Measurements from ENCODE around the gene PRDM11.

PRDM11 gene

GRCh38 chr11:45212566-45213315 is 66.3 kb downstream of the PRDM11 start:
- DNase-seq, result no peak

- no peak for DNase-seq
These were observed 66.9 kb downstream of the PRDM11 start for GRCh38 chr11:45213316-45213665.

GRCh38 chr11:45213717-45214116 is 67.3 kb downstream of the PRDM11 start:
- DNase-seq, result no peak

GRCh38 chr11:45215098-45215865 is 68.8 kb downstream of the PRDM11 start:
- no peak for DNase-seq

- no peak for DNase-seq
These were observed 69.6 kb downstream of the PRDM11 start for GRCh38 chr11:45216031-45216430.

- no peak for DNase-seq
These were observed 70.5 kb downstream of the PRDM11 start for GRCh38 chr11:45216901-45217300.

GRCh38 chr11:45217991-45218390 is 71.6 kb downstream of the PRDM11 start:
- DNase-seq, result no peak

- DNase-seq, result no peak
These were observed 72.3 kb downstream of the PRDM11 start for GRCh38 chr11:45218705-45219104.

GRCh38 chr11:45219411-45219810 is 73.0 kb downstream of the PRDM11 start:
- no peak for DNase-seq

- DNase-seq, result no peak
These were observed 77.1 kb downstream of the PRDM11 start for GRCh38 chr11:45223496-45223895.

GRCh38 chr11:45224766-45225165 is 78.3 kb downstream of the PRDM11 start:
- no peak for DNase-seq

GRCh38 chr11:45225277-45225676 is 78.8 kb downstream of the PRDM11 start:
- no peak for DNase-seq

- DNase-seq, result no peak
These were observed 79.8 kb downstream of the PRDM11 start for GRCh38 chr11:45225961-45226871.

- DNase-seq, result no peak
These were observed 80.5 kb downstream of the PRDM11 start for GRCh38 chr11:45226901-45227300.

GRCh38 chr11:45227836-45228235 is 81.4 kb downstream of the PRDM11 start:
- no peak for DNase-seq

- no peak for DNase-seq
These were observed 83.1 kb downstream of the PRDM11 start for GRCh38 chr11:45229401-45230020.

GRCh38 chr11:45232341-45233080 is 86.1 kb downstream of the PRDM11 start:
- DNase-seq, result no peak

- DNase-seq, result peak; percentile 69 to 77
These were observed 86.8 kb downstream of the PRDM11 start for GRCh38 chr11:45233121-45233803.

- no peak for DNase-seq
These were observed 87.3 kb downstream of the PRDM11 start for GRCh38 chr11:45233804-45234170.

GRCh38 chr11:45234306-45235006 is 88.0 kb downstream of the PRDM11 start:
- DNase-seq, result no peak

All from stimulated activated CD4-positive, alpha-beta T cell treated with anti-CD3 and anti-CD28 coated beads, Interleukin-2, amount 100 ng/mL, for 24 hours (primary cell).